Stimulated activated CD4-positive, alpha-beta T cell treated with anti-CD3 and anti-CD28 coated beads, Interleukin-15, amount 100 ng/mL, for 24 hours (primary cell): ENCODE results near the gene BRF1.

Experiments used
- DNase-seq: peaks from one replicate; pipeline ENCODE4 v3.0.0-alpha.2; 2020

Gene BRF1

DNA sequence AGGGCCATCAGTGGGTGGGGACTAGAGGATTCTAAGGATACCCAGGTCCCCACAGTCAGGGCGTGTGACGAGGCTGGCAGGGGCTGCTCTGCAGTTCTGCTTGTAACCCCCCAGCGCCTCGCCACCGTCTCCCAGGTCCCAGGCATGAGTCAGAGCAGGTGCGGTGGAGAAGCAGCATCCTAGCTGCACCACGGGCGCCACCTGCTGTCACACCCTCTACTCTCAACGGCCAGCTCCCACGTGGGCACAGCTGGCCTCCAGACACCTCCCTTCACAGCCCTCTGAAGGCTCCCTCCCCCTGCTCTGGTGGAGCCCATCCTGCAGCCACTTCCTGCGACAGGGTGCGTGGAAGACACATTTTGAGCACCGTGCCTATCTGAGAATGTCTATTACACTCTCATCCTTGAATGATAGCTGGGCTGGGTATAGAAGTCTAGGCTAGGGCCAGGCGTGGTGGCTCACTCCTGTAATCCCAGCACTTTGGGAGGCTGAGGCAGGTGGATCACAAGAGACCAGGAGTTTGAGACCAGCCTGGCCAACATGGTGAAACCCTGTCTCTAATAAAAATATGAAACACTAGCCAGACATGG, 112.8 kb downstream of the BRF1 start:
- DNase-seq = no peak

DNA sequence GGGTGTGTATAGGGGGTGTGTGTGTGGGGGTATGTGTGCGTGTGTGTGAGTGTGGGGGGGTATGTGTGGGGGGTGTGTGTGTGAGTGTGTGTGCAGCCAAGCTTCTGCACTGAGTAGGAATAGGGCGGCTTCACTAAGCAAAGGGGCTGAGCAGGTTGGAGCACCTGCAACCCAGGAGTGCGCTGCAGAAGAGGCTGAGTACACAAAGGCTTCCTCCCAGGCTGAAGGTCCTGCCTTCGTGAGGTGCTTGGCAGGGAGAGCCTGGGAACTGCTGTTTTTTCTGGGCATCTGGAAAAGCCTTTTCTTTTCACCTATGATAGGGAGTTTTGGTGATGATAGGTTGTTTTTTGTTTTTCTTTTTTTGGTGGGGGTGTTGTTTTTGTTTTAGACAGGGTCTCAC, 113.7 kb downstream of the BRF1 start:
- no peak for DNase-seq

DNA sequence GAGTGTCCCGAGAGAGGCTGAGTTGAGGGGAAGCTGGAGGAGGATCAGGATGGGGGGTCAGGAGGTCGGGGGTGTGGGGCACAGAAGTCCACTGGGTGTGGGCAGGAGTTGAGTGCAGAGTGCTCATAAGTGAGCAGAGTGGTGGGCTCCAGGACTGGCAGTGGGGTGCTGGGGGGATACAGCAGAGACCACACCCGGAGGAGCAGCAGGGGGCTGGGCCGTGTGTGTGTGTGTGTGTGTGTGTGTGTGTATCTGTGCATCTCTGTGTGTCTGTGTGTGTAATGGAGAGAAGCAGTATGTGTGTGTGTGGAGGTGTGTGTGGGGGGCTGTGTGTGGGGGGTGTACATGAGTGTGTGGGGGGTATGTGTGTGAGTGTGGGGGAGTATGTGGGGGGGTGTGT, 114.8 kb downstream of the BRF1 start:
- DNase-seq = no peak

DNA sequence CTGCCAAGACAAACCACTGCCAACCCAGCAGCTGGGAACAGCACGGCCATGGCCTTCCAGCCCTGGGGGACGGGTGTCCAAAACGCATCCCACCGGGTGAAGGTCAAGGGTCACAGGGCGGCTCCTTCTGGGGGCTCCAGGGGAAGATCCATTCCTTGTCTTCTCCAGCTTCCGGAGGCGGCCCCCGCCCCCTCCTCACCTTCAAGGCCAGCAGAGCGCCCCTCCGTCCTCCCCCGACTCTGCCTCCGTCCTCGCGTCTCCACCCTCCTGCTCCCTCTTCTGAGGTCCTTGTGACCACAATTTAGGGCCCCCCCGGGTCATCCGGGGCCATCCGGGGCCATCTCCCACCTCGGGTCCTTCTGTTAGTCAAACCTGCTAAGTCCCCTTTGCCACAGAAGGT, 115.8 kb downstream of the BRF1 start:
- DNase-seq = no peak

DNA sequence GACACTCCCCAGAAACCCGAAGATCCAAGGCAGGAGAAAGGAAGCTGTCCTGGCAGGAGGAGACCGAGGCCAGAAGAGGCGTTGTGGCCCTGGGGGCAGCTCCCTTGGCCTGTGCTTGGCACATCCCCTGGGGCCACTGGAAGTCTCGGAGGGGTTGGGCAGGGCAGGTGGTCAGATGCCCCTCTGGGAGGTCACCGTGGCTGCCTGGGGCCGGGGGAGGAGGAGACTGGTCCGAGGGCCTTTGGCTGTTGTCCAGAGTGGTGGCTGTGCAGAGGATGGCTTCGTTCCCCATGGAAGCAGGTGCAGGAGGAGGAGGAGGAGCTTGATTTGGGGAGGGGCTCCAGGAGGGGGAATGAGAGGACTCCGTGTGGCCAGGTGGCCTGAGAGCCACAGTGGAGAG, 116.3 kb downstream of the BRF1 start:
- DNase-seq = no peak

DNA sequence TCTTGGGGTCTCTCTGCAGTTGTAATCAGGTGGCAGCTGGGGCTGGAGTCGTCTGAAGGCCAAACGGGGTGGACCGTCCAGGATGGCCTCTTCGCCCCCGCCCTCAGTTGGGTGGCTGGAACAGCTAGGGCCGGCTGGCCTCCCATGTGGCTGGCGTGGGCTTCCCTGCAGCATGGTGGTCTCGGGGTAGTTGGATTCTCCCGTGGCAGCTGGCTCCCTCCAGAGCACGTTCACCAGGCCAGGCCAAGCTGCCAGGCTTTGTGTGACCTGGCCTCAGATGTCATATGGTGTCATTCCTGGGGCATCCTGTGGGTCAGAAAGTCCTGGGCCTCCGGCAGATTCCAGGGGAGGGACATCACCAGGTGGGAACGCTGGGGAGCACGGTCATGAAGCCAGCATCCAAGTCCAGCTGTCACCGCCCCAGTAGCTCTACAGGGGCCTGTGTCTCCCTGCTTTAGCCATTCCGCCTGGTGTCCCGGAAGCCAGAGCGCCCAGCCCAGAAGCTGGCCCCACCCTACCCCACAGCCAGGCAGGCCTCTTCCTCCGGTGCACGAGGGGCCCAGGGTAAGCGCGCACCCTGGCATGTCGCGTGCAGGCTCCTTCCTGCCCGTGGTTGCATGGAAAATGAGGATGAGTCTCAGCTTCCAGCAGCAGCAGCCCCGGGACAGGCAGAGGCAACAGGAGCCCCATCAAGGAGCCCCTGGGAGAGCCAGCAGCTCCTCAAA, 118.3 kb downstream of the BRF1 start:
- DNase-seq = no peak

DNA sequence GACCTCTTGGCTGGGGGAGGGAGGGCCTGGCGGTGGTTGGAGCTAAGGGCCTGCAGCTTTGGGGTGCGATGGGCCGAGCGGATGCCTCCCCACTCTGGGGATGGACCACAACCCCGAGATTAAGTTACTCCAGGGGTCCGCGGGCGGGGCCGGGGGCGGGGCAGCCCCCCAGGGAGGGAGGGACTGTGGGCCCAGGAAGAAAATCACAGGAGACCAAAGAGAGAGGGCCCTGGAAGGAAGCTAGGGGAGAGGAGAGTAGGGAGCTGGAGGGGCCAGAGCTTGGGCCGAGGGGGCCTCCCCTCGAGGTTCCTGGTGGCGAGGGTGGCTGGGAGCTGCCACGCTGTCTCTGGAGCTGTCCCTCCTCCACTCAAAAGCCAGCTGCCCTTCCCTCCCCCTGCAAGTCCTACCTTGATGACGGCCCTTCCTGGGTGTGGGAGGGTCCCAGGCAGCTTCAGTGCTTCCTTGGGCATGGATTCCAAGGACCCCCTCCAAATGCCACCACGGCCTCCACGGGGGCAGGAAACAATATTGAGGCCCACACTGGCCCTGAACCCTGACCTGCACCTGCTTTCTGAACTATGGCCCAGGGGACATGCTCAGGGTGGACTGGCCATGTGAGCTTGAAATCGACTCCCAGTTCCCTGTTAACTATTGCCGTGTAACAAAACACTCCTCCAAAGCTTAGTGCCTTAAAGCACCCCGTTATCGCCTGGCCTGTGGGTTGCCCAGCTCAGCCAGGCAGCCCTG, 119.1 kb downstream of the BRF1 start:
- no peak for DNase-seq

DNA sequence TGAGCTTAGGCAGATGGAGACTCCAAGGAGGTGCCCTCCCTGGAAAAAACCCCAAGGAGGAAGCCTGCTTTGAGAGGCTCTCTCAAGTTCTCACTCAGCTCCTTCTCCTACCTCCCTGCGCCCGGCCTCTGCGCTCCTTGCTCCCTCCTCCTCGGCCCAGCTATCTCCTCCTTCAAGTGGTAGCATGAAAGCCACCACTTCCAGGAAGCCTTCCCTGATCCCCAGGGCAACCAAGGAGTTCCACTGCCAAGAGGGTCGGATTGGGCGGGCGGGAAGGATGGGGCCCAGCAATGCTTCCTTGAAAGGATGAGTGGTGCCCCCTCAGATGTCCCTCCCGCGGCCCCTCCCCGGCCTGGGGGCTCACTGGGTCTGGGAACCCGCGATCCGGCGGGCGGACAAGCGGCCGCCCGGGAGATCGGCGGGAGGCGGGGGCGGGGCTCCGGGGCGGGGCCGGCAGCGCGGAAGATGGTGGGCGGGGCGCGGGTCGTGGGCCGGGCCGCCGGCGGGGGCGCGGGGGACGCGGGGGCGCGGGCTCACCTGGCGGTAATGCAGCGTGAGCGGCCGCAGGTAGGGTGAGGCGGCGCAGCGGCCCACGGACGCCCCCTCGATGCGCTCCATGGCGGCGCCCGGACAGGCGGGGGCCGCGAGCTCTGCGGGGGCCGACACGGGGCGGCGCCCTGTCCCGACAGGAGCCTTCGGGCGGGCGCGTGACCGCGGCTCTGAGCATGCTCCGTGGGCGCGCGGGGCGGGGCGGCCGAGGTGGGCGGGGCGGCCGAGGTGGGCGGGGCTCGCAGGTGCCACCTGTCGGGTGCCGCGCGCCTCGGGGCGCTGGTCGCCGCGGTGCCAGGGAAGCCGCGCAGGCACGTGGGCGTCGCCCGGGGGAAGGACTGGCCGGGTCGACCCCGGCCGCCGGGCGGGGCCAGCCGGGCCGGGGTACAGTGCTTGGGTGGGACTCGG, 119.9 kb downstream of the BRF1 start, which contains the start of gene NUDT14:
Gene NUDT14, minus strand, starts transcription at position 721 of the 957 bp plus-strand sequence. Its CDS starts 103 bp downstream, at position 618.
- DNase-seq = peak; percentile 84

DNA sequence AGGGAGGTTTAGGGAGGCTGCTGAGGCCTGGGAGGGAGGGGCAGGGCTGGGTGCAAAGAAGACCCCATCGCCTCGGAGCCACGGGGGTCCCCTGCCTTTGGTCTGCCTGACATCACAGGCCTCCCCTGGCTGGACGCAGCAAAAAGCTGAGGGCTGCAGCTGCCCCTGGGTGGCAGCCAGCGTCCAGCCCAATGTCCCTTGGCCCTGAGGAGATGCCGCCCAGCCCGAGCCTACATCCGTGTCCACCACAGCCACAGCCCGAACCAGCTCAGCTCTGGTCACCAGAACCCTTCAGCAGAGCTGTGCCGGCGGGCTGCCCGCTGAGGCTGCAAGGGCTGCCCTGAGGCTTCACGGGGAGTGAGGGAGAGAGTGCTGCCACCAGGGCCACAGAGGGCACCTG, 121.6 kb downstream of the BRF1 start:
- DNase-seq = no peak

DNA sequence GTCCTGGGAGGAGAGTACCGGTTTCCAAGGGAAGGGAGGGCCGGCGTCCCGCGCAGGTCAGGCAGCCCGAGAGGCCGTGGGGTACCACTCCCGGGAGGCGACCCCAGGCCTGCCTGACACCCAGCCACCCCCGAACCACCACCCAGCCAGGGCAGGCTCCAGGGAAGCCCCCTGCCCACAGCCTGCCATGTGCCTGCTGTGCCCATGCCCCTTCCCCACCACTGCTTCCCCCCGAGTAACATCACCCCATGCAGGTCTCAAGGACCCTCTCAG, 122.0 kb downstream of the BRF1 start:
- DNase-seq = no peak

DNA sequence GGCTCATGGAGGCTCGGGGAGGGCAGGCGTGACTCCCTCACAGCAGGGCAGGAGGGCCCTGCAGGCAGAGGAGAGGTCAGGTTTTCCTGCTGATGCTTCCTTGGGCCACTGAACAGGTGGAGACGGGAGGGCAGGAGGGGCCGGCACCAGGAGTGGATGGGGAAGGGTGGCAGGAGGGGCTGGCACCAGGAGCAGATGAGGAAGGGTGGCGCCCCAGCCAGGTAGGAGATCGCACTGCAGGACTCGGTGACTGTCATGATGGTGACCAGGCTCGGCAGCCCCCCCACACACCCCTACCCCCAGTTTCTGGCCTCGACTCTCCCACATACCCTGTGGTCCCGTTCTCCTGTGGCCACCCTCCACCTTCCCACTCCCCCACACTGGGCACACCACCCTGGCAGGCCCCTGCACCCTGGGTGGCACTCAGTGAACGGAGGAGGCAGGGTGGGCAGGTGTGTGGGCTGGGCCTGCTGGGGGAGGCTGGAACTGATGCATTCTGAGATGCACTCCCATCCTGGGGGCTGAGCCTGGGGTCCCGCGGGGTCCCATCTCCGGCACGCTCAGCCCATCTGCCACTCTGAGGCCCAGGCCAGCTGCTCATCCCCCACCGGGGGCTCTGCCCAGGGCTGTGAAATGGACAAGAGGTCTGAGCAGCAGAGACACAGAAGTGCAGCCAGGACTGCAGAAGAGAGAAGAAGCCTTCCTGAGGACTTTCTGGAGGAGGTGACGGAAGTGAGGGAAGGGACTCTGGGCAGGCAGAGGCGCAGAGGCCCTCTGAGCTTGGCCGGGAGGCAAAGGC, 122.5 kb downstream of the BRF1 start:
- no peak for DNase-seq

DNA sequence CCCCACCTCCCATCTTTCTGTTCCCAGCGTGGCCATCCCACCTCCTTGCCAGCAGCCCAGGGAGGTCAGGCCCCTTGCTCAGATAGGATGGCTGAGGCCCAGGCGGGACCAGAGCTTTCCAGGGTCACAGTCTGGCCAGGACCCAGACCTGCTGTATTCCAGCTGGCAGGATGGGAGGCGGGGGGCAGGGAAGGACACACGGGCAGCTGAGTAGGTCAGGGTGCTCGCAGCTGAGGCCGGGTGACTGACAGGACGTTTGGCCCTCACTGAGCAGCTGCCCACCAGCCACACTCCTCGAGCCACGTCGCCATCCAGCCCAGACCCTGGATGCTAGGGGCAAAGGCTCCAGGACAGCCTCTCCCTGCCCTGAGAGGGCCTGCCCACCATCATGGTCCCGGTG, 123.7 kb downstream of the BRF1 start:
- DNase-seq = no peak

DNA sequence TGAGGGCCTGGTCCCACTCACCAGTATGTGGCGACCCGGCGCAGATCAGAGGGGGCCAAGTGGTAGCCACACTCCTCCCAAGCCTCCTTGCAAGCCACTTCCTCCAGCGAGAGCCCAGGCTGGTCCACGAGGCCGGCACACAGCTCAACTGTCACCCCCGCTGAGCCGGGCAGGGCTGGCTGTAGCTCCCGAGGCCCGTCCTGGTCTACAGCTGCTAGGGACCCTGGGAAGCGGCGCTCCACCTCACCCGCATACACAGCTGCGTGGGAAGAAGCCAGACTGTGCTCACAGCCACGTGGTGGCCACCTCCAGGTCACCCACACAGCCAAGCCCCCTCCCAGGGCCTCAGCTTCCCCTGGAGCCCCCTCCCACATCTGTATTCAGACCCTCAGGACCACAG, 124.3 kb downstream of the BRF1 start:
- DNase-seq = no peak

DNA sequence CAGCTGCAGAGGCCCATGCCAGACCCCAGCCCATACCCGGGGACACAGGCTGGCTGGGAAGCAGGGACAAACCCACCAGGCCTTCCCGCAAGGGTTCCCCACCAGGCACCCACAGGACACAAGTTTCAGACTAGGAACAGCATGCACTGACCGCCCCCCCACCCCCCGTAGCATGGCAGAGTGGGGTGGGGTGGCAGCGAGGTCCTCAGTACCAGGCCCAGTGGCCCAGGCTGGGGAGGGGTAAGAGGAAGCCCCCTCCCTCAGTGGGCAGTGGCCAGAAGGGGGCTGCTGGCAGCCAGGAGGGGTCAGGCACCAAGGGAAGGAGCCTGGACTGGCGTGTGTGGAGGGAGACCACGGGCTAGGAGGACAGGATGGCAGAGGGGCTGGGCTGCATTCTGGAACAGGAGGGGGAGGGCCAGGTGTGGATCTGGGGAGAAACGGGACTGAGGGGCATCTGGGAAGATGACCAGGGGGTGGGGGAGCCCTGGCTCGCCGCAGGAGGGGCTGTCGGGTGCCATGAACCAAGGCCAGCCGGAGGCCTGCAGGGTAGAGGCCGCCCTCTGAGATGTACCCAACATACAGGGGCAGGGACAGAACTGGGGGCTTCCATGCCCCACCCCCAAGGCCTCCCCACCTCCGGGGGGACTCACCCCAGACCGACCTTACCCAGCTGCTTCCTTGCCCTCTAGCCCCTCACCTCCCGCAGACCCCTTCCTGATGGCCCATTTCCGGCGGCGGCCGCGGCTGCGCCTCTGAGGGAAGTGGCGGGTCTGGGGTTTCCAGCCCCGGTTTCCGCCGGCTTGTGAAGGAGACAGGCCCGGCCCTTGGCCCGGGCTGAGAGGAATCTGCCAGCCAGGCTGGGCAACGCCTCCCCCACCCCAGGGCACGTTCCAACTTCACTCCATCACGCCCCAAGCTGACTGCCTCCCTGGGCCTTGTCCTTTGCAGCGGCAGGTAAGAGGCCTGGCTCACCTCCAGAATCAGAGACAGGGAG, 126.6 kb downstream of the BRF1 start:
- peak; percentile 46 for DNase-seq

DNA sequence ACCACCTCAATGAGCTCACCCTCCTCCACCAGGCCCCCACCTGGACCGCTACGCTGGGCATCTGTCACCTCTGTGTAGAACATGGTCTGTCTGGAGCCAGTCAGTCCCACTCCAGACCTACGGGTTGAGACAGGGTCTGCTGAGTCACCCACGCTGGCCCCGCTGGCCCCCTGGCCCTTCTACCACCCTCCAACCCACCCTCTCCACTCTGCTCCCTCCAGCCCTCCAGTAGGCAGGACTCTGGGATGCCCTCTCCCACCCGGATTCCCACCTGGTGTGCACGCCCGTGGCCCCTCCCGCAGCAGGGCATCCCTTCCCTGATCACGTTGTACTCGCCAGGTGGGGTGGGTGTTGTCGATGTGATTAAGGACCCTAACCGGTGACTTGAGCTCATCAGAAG, 127.7 kb downstream of the BRF1 start:
- DNase-seq = no peak

DNA sequence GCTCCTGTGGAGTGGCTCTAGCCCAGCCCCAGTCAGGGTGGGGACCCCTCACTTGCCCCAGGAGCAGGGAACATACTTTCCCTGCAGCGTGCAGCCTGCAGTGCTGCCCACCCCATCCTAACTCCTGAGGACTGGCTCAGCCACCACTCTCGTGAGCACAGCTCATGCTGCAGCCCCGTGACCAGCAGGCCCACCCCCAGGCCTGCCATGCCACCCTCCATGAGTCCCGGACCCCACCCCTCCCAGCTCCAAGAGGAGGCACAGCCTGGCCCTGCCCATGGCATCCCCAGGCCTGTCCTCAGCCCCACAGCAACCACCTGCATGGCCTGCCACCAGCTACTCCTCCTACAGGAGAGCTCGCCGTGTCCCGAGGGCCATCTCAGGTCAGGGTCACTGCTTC, 128.3 kb downstream of the BRF1 start:
- DNase-seq = no peak

DNA sequence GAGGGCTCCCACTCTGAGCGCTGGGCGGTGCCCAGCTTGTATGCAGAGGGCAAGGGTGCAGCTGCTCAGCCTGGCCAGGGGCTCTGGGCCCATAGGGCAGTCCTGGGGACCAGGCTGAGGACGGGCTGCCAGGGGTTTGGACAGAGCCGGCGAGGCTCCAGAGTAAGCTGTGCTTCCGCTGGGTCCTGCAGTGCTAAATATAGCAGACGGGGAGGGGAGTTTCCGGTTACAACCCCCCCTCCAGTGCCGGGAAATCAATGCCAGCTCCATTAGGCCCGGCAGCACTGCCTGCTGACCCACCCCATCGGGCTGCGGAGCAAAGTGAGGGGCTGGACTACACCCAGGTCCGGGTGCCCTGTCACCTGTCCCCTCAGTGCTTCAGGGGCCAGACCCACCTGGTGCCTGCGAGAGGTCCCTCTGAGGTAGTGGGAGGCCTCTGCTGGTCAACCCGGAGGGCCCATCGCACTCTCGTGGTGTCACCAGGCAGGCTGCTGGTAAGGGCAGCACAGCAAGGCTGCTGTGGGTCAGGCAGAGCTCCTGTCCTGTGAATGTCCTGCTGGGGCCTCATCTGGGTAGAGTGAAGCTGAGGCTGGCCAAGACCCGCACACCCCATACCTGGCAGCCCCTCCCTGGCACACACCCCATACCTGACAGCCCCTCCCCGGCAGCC, 129.7 kb downstream of the BRF1 start:
- no peak for DNase-seq

DNA sequence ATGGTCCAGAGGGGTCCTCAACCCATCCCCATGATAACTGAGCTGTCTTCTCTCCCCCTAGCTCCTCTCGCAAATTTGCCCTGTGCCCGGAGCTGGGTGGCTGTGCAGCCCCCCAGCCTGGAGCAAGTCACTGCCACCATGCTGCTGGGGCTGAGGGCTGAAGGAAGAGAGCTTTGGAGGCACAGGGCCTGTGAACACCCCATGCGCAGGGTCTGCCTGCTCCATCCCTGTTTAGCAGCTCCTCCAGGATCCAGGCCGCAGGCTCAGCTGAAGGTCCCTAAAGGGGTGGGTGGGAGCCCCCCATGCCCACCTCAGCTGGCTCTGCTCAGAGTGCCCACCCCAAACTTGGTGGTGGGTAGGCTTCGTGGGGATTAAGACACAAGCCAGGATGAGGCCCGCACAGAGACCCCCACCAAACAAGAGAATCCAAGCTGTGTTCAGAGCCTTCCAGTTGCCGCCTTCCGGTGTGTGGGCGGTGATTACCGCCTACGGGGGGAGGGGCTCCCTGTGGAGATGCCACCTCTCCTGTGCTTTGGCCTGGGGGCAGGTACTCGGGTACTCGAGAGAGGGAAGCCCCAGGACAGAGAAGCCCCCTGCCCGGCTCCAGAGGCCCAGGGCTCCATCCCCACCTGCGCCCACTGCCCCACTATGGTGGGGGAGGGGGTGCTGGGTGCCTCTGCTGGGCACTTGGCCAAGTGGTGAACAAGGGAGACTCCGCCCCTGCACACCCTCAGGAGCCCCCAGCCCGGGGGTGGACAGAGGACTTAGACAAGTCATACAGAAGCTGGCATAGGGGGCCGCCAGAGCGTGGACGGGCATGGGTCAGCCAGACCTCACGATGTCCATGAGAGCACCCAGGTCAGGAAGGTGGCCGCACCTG, 130.8 kb downstream of the BRF1 start:
- DNase-seq = no peak

DNA sequence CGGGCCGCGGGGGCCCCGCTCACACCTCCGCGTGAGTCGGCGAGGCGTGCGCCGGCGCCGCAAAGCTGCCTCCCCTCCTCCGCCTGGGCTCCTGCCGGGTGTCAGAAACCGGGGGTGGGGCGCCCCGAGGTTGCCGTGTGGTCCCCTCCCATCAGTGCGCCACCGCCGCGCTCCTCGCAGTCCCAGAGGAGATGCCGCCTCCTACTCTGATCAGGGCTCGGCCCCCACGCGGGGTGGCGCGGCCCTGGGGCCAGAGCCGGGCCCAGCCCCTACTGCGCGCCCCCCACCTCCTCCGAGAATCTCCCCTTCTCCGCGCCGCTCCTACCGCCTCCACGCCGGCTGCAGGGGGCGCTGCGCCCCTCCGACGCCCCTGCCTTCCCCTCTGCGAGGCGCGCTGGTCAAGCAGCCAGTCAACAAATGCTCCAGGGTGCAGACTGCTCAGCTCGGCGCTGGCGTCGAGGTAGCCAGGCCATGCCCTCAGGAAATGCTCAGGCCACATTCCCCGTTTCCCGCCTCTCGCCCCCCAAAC, 131.8 kb downstream of the BRF1 start:
- peak; percentile 63 for DNase-seq
